ENCODE data around the gene PLBD2. TPM values are rescaled to one million over a fixed set of nuclear protein-coding genes. Genes with fewer than 3 reads are reported as not detected.

PLBD2 gene
- total RNA-seq, 1 experiment from 2014 or later = 28.3 TPM

GRCh38 chr12:113386866-113387566, 28.6 kb downstream of the PLBD2 start:
- in situ Hi-C loops (cut with HindIII; ENCODE audit: low pct_unique_long_range_greater_than_20kb, low sequenced_read_pairs) = no loop called here
- DNase-seq (ENCODE audit: low read depth, low spot score) = no peak

GRCh38 chr12:113387631-113388030, 29.2 kb downstream of the PLBD2 start:
- in situ Hi-C loops (cut with HindIII; ENCODE audit: low pct_unique_long_range_greater_than_20kb, low sequenced_read_pairs) = no loop called here

GRCh38 chr12:113388351-113388750, 30.0 kb downstream of the PLBD2 start:
- DNase-seq (ENCODE audit: low read depth, low spot score) = no peak
- in situ Hi-C loops (cut with HindIII; ENCODE audit: low pct_unique_long_range_greater_than_20kb, low sequenced_read_pairs) = no loop called here

More at GRCh38 chr12:113387631-113388030, 29.2 kb downstream of the PLBD2 start:
- DNase-seq (ENCODE audit: low read depth, low spot score) = no peak

GRCh38 chr12:113390064-113391043, 32.0 kb downstream of the PLBD2 start:
- no peak for DNase-seq (ENCODE audit: low read depth, low spot score)
- in situ Hi-C loops (cut with HindIII; ENCODE audit: low pct_unique_long_range_greater_than_20kb, low sequenced_read_pairs) = no loop called here

- in situ Hi-C loops (cut with HindIII; ENCODE audit: low pct_unique_long_range_greater_than_20kb, low sequenced_read_pairs) = no loop called here
- no peak for DNase-seq (ENCODE audit: low read depth, low spot score)
Measured at GRCh38 chr12:113391145-113391544, 32.8 kb downstream of the PLBD2 start.

GRCh38 chr12:113391650-113392337, 33.4 kb downstream of the PLBD2 start:
- in situ Hi-C loops (cut with HindIII; ENCODE audit: low pct_unique_long_range_greater_than_20kb, low sequenced_read_pairs) = no loop called here
- DNase-seq (ENCODE audit: low read depth, low spot score) = no peak

- no peak for DNase-seq (ENCODE audit: low read depth, low spot score)
- in situ Hi-C loops (cut with HindIII; ENCODE audit: low pct_unique_long_range_greater_than_20kb, low sequenced_read_pairs) = no loop called here
Measured at GRCh38 chr12:113392520-113392919, 34.1 kb downstream of the PLBD2 start.

- in situ Hi-C loops (cut with HindIII; ENCODE audit: low pct_unique_long_range_greater_than_20kb, low sequenced_read_pairs) = no loop called here
- DNase-seq (ENCODE audit: low read depth, low spot score) = peak; percentile 38
Measured at GRCh38 chr12:113392988-113393579, 34.7 kb downstream of the PLBD2 start.

- DNase-seq (ENCODE audit: low read depth, low spot score) = no peak
- in situ Hi-C loops (cut with HindIII; ENCODE audit: low pct_unique_long_range_greater_than_20kb, low sequenced_read_pairs) = no loop called here
Measured at GRCh38 chr12:113393749-113394148, 35.4 kb downstream of the PLBD2 start.

- in situ Hi-C loops (cut with HindIII; ENCODE audit: low pct_unique_long_range_greater_than_20kb, low sequenced_read_pairs) = no loop called here
- no peak for DNase-seq (ENCODE audit: low read depth, low spot score)
Measured at GRCh38 chr12:113395119-113395518, 36.7 kb downstream of the PLBD2 start.

GRCh38 chr12:113396200-113396599, 37.8 kb downstream of the PLBD2 start:
- DNase-seq (ENCODE audit: low read depth, low spot score) = peak; percentile 22
- in situ Hi-C loops (cut with HindIII; ENCODE audit: low pct_unique_long_range_greater_than_20kb, low sequenced_read_pairs) = no loop called here

GRCh38 chr12:113396828-113397496, 38.6 kb downstream of the PLBD2 start:
- in situ Hi-C loops (cut with HindIII; ENCODE audit: low pct_unique_long_range_greater_than_20kb, low sequenced_read_pairs) = no loop called here
- peak; percentile 71 for DNase-seq (ENCODE audit: low read depth, low spot score)

- in situ Hi-C loops (cut with HindIII; ENCODE audit: low pct_unique_long_range_greater_than_20kb, low sequenced_read_pairs) = no loop called here
- DNase-seq (ENCODE audit: low read depth, low spot score) = peak; percentile 23
Measured at GRCh38 chr12:113397497-113398197, 39.3 kb downstream of the PLBD2 start.

GRCh38 chr12:113398346-113399290, 40.2 kb downstream of the PLBD2 start:
- no peak for DNase-seq (ENCODE audit: low read depth, low spot score)
- in situ Hi-C loops (cut with HindIII; ENCODE audit: low pct_unique_long_range_greater_than_20kb, low sequenced_read_pairs) = no loop called here

- no peak for DNase-seq (ENCODE audit: low read depth, low spot score)
- in situ Hi-C loops (cut with HindIII; ENCODE audit: low pct_unique_long_range_greater_than_20kb, low sequenced_read_pairs) = no loop called here
Measured at GRCh38 chr12:113399490-113399889, 41.1 kb downstream of the PLBD2 start.

- no peak for DNase-seq (ENCODE audit: low read depth, low spot score)
- in situ Hi-C loops (cut with HindIII; ENCODE audit: low pct_unique_long_range_greater_than_20kb, low sequenced_read_pairs) = no loop called here
Measured at GRCh38 chr12:113400362-113400761, 42.0 kb downstream of the PLBD2 start.

All from SK-MEL-5 (cell line).